Measurements from ENCODE around the gene LRRC17.
"Not testable (repeated sequence)": the region's sequence is repeated elsewhere in the genome, so short reads cannot be mapped to it uniquely, and the experiment has no call there.

GRCh38 chr7:102954359-102954758 is 41.6 kb downstream of the LRRC17 start:
- not testable (repeated sequence) for TF ChIP-seq CTCF, POLR2A (IDR thresholded peaks at IDR 0.05)
